GM19438 (cell line): Measurements from ENCODE around the gene MYH11.
"Not testable (repeated sequence)": the region's sequence is repeated elsewhere in the genome, so short reads cannot be mapped to it uniquely, and the experiment has no call there.

Experiments
- ATAC-seq: cut with Tn5 transposase; IDR thresholded peaks from one replicate; pipeline ENCODE4 v1.9.1; 2021; ENCODE audit warnings: low read depth; ENCODE audit not compliant: unreplicated experiment

The MYH11 gene

GRCh38 chr16:15846510-15846909, 10.3 kb downstream of the MYH11 start:
- ATAC-seq: no peak

GRCh38 chr16:15843635-15844279, 13.1 kb downstream of the MYH11 start:
- ATAC-seq: no peak

GRCh38 chr16:15839204-15839603, 17.6 kb downstream of the MYH11 start:
- not testable (repeated sequence) for ATAC-seq

GRCh38 chr16:15837761-15838160, 19.1 kb downstream of the MYH11 start:
- ATAC-seq: no peak

- no peak for ATAC-seq
Measured at GRCh38 chr16:15836965-15837611, 19.7 kb downstream of the MYH11 start.

- no peak for ATAC-seq
Measured at GRCh38 chr16:15836074-15836473, 20.8 kb downstream of the MYH11 start.

GRCh38 chr16:15835136-15835878, 21.5 kb downstream of the MYH11 start:
- no peak for ATAC-seq

GRCh38 chr16:15834502-15834901, 22.3 kb downstream of the MYH11 start:
- no peak for ATAC-seq

GRCh38 chr16:15833541-15833940, 23.3 kb downstream of the MYH11 start:
- no peak for ATAC-seq

- no peak for ATAC-seq
Measured at GRCh38 chr16:15832241-15832640, 24.6 kb downstream of the MYH11 start.

- ATAC-seq: no peak
Measured at GRCh38 chr16:15830832-15831451, 25.9 kb downstream of the MYH11 start.

- ATAC-seq: no peak
Measured at GRCh38 chr16:15829460-15829859, 27.4 kb downstream of the MYH11 start.

- no peak for ATAC-seq
Measured at GRCh38 chr16:15827709-15828343, 29.0 kb downstream of the MYH11 start.

- no peak for ATAC-seq
Measured at GRCh38 chr16:15827299-15827698, 29.5 kb downstream of the MYH11 start.

- no peak for ATAC-seq
Measured at GRCh38 chr16:15825750-15826305, 31.0 kb downstream of the MYH11 start.

- ATAC-seq: no peak
Measured at GRCh38 chr16:15822957-15823356, 33.9 kb downstream of the MYH11 start.

- ATAC-seq: no peak
Measured at GRCh38 chr16:15820837-15821236, 36.0 kb downstream of the MYH11 start.

GRCh38 chr16:15819046-15819445, 37.8 kb downstream of the MYH11 start:
- ATAC-seq: no peak

GRCh38 chr16:15817446-15817845, 39.4 kb downstream of the MYH11 start:
- ATAC-seq: no peak

GRCh38 chr16:15816228-15816627, 40.6 kb downstream of the MYH11 start:
- no peak for ATAC-seq

- ATAC-seq: not testable (repeated sequence)
Measured at GRCh38 chr16:15812401-15812750, 44.5 kb downstream of the MYH11 start.
